Brain microvascular endothelial cell (primary cell): ENCODE data around the gene FAM177A1.
A peak's percentile ranks its signal among the peaks of the same experiment; 100 is the strongest.

Experiments used
- DNase-seq: peaks from one replicate; pipeline ENCODE4 v3.0.0-alpha.2; 2020
- H3K27ac ChIP-seq: fragments of 250-450 bp; sonication (Bioruptor Pico); 2 replicates; pipeline ENCODE4 v1.5.1; 2020; ENCODE audit warnings: mild to moderate bottlenecking, moderate library complexity
- H3K27me3 ChIP-seq: fragments of 250-450 bp; sonication (Bioruptor Pico); replicated peaks from 2 replicates; pipeline ENCODE4 v1.5.1; 2020; ENCODE audit warnings: mild to moderate bottlenecking
- H3K36me3 ChIP-seq: fragments of 250-450 bp; sonication (Bioruptor Pico); replicated peaks from 2 replicates; pipeline ENCODE4 v1.5.1; 2020; ENCODE audit warnings: mild to moderate bottlenecking
- H3K4me3 ChIP-seq: 2 replicates; pipeline ENCODE4 v1.5.1; 2011; ENCODE audit warnings: low read depth, mild to moderate bottlenecking, control low read depth, low read length, moderate library complexity
- in situ Hi-C: cut with HindIII; loops from 2 replicates; pipeline ENCODE4 v1.10.0; 2017; ENCODE audit warnings: low sequenced_read_pairs, low pct_ligation_motif_present
- TF ChIP-seq, protein P1 (sequence below): IDR thresholded peaks from 2 replicates; pipeline ENCODE4 v1.5.1; 2011; ENCODE audit warnings: low read depth, mild to moderate bottlenecking, moderate library complexity, low read length, control low read depth, inconsistent platforms; ENCODE audit errors: missing control alignments

Gene FAM177A1

DNA sequence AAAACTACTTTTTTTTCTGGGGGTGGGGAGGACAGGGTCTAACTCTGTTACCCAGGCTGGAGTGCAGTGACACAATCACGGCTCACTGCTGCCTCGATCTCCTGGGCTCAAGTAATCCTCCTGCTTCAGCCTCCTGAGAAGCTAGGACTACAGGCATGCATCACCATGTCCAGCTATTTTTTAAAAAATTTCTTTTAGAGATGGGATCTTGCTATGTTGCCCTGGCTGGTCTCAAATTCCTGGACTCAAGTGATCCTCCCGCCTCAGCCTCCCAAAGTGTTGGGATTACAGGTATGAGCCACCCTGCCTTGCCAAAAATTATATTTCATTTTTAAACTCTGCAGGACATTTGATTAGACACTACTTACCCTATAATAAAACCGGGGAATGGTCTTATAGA lies 70.2 kb downstream of the FAM177A1 start:
- no peaks in the 10 kb centered on the region for H3K27me3 ChIP-seq
- no peak overlapping the region for H3K4me3 ChIP-seq
- no peak overlapping the region for H3K27ac ChIP-seq
- in situ Hi-C loops = no loop called here
- TF ChIP-seq, protein P1, sequence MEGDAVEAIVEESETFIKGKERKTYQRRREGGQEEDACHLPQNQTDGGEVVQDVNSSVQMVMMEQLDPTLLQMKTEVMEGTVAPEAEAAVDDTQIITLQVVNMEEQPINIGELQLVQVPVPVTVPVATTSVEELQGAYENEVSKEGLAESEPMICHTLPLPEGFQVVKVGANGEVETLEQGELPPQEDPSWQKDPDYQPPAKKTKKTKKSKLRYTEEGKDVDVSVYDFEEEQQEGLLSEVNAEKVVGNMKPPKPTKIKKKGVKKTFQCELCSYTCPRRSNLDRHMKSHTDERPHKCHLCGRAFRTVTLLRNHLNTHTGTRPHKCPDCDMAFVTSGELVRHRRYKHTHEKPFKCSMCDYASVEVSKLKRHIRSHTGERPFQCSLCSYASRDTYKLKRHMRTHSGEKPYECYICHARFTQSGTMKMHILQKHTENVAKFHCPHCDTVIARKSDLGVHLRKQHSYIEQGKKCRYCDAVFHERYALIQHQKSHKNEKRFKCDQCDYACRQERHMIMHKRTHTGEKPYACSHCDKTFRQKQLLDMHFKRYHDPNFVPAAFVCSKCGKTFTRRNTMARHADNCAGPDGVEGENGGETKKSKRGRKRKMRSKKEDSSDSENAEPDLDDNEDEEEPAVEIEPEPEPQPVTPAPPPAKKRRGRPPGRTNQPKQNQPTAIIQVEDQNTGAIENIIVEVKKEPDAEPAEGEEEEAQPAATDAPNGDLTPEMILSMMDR = no peak
- no peak for DNase-seq
- peaks cover 29% of the 10 kb centered on the region for H3K36me3 ChIP-seq

DNA sequence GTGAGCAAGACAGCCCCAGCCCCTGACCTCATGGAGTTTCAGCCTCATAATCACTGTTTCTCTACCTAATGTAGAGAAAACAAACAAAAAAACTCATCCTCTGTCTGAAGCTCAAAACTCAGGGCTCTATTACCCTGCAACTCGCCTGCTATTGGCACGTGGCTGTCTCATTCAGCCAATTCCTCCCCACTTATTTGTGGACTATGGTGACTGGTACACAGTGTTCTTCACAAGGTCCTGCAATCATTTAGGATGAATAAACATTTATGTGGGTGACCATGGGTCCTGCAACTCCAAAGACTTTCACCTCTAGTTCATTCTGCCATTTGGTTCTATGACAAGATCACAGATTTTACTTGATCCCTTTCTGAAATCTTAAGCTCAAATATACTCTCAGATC lies 71.0 kb downstream of the FAM177A1 start:
- in situ Hi-C loops = no loop called here
- Histone ChIP-seq H3K27ac (no peak overlapping the region), H3K27me3 (no peaks in the 10 kb centered on the region), H3K4me3 (no peak overlapping the region), H3K36me3 (peaks cover 20% of the 10 kb centered on the region)
- TF ChIP-seq, protein P1 = no peak
- DNase-seq = no peak

DNA sequence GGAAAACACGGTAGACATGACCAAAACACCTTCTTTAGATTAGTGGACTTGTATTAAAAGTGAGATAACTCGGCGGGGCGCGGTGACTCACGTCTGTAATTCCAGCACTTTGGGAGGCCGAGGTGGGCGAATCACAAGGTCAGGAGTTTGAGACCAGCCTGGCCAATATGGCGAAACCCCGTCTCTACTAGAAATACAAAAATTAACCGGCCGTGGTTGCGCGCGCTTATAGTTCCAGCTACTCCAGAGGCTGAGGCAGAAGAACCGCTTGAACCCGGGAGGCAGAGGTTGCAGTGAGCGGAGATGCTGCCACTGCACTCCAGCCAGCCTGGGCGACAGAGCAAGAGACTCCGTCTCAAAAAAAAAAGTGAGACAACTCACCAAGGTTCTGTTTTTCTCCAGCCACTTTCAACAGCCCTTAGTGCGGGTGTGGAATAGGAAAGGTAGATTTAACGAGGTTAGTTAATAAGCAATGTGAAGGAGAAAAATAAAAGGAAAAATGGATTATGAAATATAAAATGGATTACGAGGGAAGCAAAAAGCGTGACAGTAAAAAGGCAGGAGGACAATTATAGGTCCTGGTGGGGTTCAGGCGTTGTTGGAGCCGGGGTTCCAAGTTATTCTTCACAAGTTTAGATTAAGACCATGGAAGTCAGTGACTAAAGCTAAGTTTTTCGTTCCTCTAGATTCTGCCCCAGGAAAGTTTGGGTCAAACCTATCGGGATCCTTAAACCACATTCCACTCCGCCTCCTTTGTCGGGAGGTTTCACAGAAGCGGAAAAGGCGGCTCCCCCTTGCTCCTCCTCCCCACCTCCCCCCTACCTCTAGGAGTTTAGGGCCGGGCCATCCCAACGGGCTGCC lies 75.2 kb downstream of the FAM177A1 start:
- H3K27me3 ChIP-seq = no peaks in the 10 kb centered on the region
- H3K27ac ChIP-seq = peak overlapping the region; percentile 99
- peaks cover 3% of the 10 kb centered on the region for H3K36me3 ChIP-seq
- peak overlapping the region; percentile 95 for H3K4me3 ChIP-seq
- TF ChIP-seq, protein P1 = no peak
- DNase-seq = peak; percentile 82
- in situ Hi-C loops = no loop called here

DNA sequence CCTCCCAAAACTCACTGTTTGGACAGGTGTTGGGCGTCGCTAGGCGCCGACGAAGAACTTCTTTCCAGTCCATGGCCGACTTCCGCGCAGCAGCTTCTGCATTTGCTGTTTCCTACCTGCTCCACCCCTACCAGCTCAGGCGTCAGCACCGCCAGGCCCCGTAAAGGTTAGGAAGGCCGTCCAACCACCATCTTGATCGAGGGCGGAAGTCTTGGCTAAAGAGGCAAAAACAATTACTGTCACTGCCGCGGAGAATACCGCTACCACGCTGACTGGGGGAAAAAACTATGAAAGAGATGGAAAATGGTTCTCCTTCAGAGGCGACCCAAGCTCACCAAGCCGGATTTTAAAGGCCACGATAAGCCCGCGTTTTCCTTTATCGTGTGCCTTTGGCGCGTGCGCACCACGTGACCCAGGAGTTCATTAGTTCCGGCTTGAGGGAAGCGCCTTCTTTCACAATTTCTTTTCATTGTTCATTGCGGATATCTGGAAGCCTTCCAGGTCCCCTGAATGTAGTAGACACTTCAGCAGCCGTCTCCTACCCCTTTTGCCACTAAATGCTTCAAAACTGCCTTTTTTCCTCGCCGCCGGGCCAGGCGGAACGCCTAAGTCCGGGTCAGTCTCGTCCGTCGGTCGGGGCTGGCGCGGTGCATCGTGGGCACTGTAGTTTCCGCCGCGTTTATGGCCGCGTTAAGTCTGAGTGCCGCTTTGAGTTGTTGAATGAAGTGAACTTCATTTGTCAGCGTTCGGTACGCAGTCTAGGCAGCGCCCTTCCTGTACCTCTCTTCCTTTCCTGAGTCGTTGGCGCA lies 76.0 kb downstream of the FAM177A1 start, which contains the start of the genes PPP2R3C and PRORP:
Gene PPP2R3C (minus strand): TSS at position 104 of the 809 bp plus-strand sequence. CDS start 31 bp downstream, at position 73.
Gene PRORP (plus strand): TSS at position 666 of the 809 bp plus-strand sequence. CDS start 694 bp downstream, outside the sequence.
- H3K27me3 ChIP-seq = no peaks in the 10 kb centered on the region
- peak within 1 kb of the TSS; percentile 95 for H3K4me3 ChIP-seq
- in situ Hi-C loops = no loop called here
- H3K27ac ChIP-seq = peak within 1 kb of the TSS; percentile 99
- TF ChIP-seq, protein P1 = no peak
- peaks cover 3% of the 10 kb centered on the region for H3K36me3 ChIP-seq
- DNase-seq = peak; percentile 82

DNA sequence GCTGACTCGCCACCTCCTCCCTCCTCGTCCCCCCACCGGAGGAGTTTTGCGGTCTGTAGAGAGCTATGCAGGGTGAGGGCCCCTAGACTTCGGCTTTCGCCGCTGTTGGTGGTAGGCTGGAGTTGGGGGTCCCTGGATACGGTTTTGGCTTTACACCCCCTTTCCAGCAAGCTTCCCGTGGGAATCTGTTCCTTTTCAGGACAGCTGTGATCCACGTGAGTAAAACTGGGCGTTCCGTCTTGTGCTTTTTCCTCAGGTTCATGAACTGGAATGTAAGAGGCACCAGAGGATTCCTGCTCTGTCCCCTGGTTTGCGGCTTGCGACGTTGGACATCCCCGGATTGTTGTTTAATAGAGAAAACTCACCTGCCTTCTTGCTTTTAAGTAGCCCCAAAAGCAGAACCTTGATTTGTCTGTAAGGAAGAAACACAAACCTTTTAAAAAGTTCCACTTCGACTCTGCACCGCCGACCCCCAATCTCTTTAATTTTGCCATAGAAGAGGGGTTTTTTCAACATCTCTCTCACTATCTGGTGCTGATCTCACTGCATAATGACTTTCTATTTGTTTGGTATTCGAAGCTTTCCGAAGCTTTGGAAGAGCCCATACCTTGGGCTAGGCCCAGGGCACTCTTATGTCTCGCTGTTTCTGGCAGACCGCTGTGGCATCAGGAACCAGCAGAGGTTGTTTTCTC lies 76.8 kb downstream of the FAM177A1 start:
- TF ChIP-seq, protein P1 = no peak
- DNase-seq = peak; percentile 2
- in situ Hi-C loops = no loop called here
- H3K36me3 ChIP-seq = peaks cover 6% of the 10 kb centered on the region
- no peaks in the 10 kb centered on the region for H3K27me3 ChIP-seq
- peak overlapping the region; percentile 99 for H3K27ac ChIP-seq
- H3K4me3 ChIP-seq = peak overlapping the region; percentile 95
